Measurements from ENCODE around the gene GRK1.

GRK1 gene

GRCh38 chr13:113731192-113732175 lies 64.5 kb downstream of the GRK1 start:
- no peak for DNase-seq

- no peak for DNase-seq
Observed at GRCh38 chr13:113732176-113732960, 65.3 kb downstream of the GRK1 start.

- DNase-seq, result no peak
Observed at GRCh38 chr13:113732961-113733950, 66.2 kb downstream of the GRK1 start.

GRCh38 chr13:113734099-113734825 lies 67.2 kb downstream of the GRK1 start:
- no peak for DNase-seq

- DNase-seq, result no peak
Observed at GRCh38 chr13:113734826-113735125, 67.8 kb downstream of the GRK1 start.

- DNase-seq, result no peak
Observed at GRCh38 chr13:113735194-113735593, 68.2 kb downstream of the GRK1 start.

- DNase-seq, result no peak
Observed at GRCh38 chr13:113735750-113736149, 68.7 kb downstream of the GRK1 start.

- no peak for DNase-seq
Observed at GRCh38 chr13:113736258-113736731, 69.3 kb downstream of the GRK1 start.

- DNase-seq, result no peak
Observed at GRCh38 chr13:113737803-113738202, 70.8 kb downstream of the GRK1 start.

GRCh38 chr13:113739527-113740285 lies 72.7 kb downstream of the GRK1 start:
- DNase-seq, result no peak

GRCh38 chr13:113740286-113740556 lies 73.2 kb downstream of the GRK1 start:
- DNase-seq, result no peak

- DNase-seq, result no peak
Observed at GRCh38 chr13:113740661-113741060, 73.6 kb downstream of the GRK1 start.

- DNase-seq, result no peak
Observed at GRCh38 chr13:113741191-113741668, 74.2 kb downstream of the GRK1 start.

GRCh38 chr13:113742000-113742441 lies 75.0 kb downstream of the GRK1 start:
- peak; percentile 45 for DNase-seq

GRCh38 chr13:113742445-113743120 lies 75.6 kb downstream of the GRK1 start:
- DNase-seq, result no peak

- no peak for DNase-seq
Observed at GRCh38 chr13:113743366-113744195, 76.6 kb downstream of the GRK1 start.

GRCh38 chr13:113744197-113745000 lies 77.4 kb downstream of the GRK1 start:
- DNase-seq, result no peak

GRCh38 chr13:113745059-113745458 lies 78.0 kb downstream of the GRK1 start:
- no peak for DNase-seq
